ENCODE results near the gene P2RY2.
"Not testable (repeated sequence)": the region's sequence is repeated elsewhere in the genome, so short reads cannot be mapped to it uniquely, and the experiment has no call there.

P2RY2 gene

GRCh38 chr11:73263640-73264039 is 45.6 kb downstream of the P2RY2 start:
- H3K4me3 ChIP-seq (ENCODE audit: low read length) = no peak overlapping the region
- no peak for TF ChIP-seq ZNF274 (IDR thresholded peaks at IDR 0.05; ENCODE audit: low read depth, low read length)

- H3K4me3 ChIP-seq (ENCODE audit: low read length) = no peak overlapping the region
- TF ChIP-seq ZNF274 (IDR thresholded peaks at IDR 0.05; ENCODE audit: low read depth, low read length) = no peak
Measured at GRCh38 chr11:73265278-73265810, 47.3 kb downstream of the P2RY2 start.

- TF ChIP-seq ZNF274 (IDR thresholded peaks at IDR 0.05; ENCODE audit: low read depth, low read length) = no peak
- no peak overlapping the region for H3K4me3 ChIP-seq (ENCODE audit: low read length)
Measured at GRCh38 chr11:73265853-73266645, 48.0 kb downstream of the P2RY2 start.

GRCh38 chr11:73266646-73267020 is 48.6 kb downstream of the P2RY2 start:
- TF ChIP-seq ZNF274 (IDR thresholded peaks at IDR 0.05; ENCODE audit: low read depth, low read length) = no peak
- no peak overlapping the region for H3K4me3 ChIP-seq (ENCODE audit: low read length)

- no peak for TF ChIP-seq ZNF274 (IDR thresholded peaks at IDR 0.05; ENCODE audit: low read depth, low read length)
- no peak overlapping the region for H3K4me3 ChIP-seq (ENCODE audit: low read length)
Measured at GRCh38 chr11:73267122-73267846, 49.2 kb downstream of the P2RY2 start.

- TF ChIP-seq ZNF274 (IDR thresholded peaks at IDR 0.05; ENCODE audit: low read depth, low read length) = no peak
Measured at GRCh38 chr11:73267906-73268540, 49.9 kb downstream of the P2RY2 start.

GRCh38 chr11:73268671-73269271 is 50.7 kb downstream of the P2RY2 start:
- no peak for TF ChIP-seq ZNF274 (IDR thresholded peaks at IDR 0.05; ENCODE audit: low read depth, low read length)
- no peak overlapping the region for H3K4me3 ChIP-seq (ENCODE audit: low read length)

More at GRCh38 chr11:73267906-73268540, 49.9 kb downstream of the P2RY2 start:
- no peak overlapping the region for H3K4me3 ChIP-seq (ENCODE audit: low read length)

GRCh38 chr11:73269459-73270015 is 51.5 kb downstream of the P2RY2 start:
- no peak overlapping the region for H3K4me3 ChIP-seq (ENCODE audit: low read length)
- no peak for TF ChIP-seq ZNF274 (IDR thresholded peaks at IDR 0.05; ENCODE audit: low read depth, low read length)

GRCh38 chr11:73270016-73270854 is 52.2 kb downstream of the P2RY2 start:
- no peak for TF ChIP-seq ZNF274 (IDR thresholded peaks at IDR 0.05; ENCODE audit: low read depth, low read length)
- no peak overlapping the region for H3K4me3 ChIP-seq (ENCODE audit: low read length)

- TF ChIP-seq ZNF274 (IDR thresholded peaks at IDR 0.05; ENCODE audit: low read depth, low read length) = no peak
- no peak overlapping the region for H3K4me3 ChIP-seq (ENCODE audit: low read length)
Measured at GRCh38 chr11:73270855-73271477, 52.9 kb downstream of the P2RY2 start.

- H3K4me3 ChIP-seq (ENCODE audit: low read length) = not testable (repeated sequence)
Measured at GRCh38 chr11:73271478-73271865, 53.4 kb downstream of the P2RY2 start.

GRCh38 chr11:73271936-73272679 is 54.0 kb downstream of the P2RY2 start, which contains the start of gene P2RY6:
Gene P2RY6 (plus strand): TSS chr11:73272338. CDS start chr11:73296519, 24,181 bp downstream.
- no peak within 1 kb of the TSS for H3K4me3 ChIP-seq (ENCODE audit: low read length)
- TF ChIP-seq ZNF274 (IDR thresholded peaks at IDR 0.05; ENCODE audit: low read depth, low read length) = no peak
